ENCODE results near the gene SH3BGRL. TPM values are rescaled to one million over a fixed set of nuclear protein-coding genes. Genes with fewer than 3 reads are reported as not detected.

Gene SH3BGRL
- total RNA-seq (2013; cell fraction: nucleolus; rRNA removed), result 57.8 and 60.9 TPM in 2 replicates
- total RNA-seq (2014; rRNA removed) (75.6 and 90.8 TPM in 2 replicates), total RNA-seq (2014; rRNA removed; fragmentation: Illumina TruSeq; extraction: Trizol) (110 and 115 TPM in 2 replicates), total RNA-seq (2021) (91.7 and 93.1 TPM in 2 replicates), polyA plus RNA-seq (2011; rRNA removed) (178 and 274 TPM in 2 replicates), polyA plus RNA-seq (2014; fragmentation: Illumina TruSeq; extraction: Trizol) (147 and 199 TPM in 2 replicates), polyA plus RNA-seq (2014; fragmentation: Nextera tagmentation; extraction: Ambion mirVana) (100 to 1,000 TPM; 127 to 145 TPM), polyA plus RNA-seq (2014; rRNA removed) (73.1 and 95.9 TPM in 2 replicates), polyA plus RNA-seq (2016; fragmentation: Nextera tagmentation; extraction: Ambion mirVana) (100 to 1,000 TPM; 118 to 126 TPM), polyA minus RNA-seq (2011; rRNA and poly(A)+ RNA removed) (55.3 and 81.3 TPM in 2 replicates), Bru-seq, nascent RNA (percentile 81 among the genes with signal in this experiment), BruChase-seq, experiment 1, labeled RNA remaining after a 6-hour chase (percentile 76 among the genes with signal in this experiment), BruChase-seq, experiment 2, labeled RNA remaining after a 2-hour chase (percentile 75 among the genes with signal in this experiment)
- 80.4 TPM for polyA plus RNA-seq (2011; ENCODE audit: low read depth)
- 74.4 and 88.1 TPM in 2 replicates for polyA plus RNA-seq (2011; cell fraction: cytosol; rRNA removed)
- 36.7 and 37.8 TPM in 2 replicates for polyA plus RNA-seq (2011; cell fraction: nucleus; rRNA removed)
- 102 and 131 TPM in 2 replicates for polyA plus RNA-seq (2012)
- polyA minus RNA-seq (2011; cell fraction: cytosol; rRNA and poly(A)+ RNA removed), result 28.2 and 28.5 TPM in 2 replicates
- polyA minus RNA-seq (2011; cell fraction: nucleus; rRNA and poly(A)+ RNA removed), result 19.8 and 28.9 TPM in 2 replicates
- long read RNA-seq, experiment 1, transcript SH3BGRL-201 (4 exons, 1,923 nt), result major isoform, 86 of 95 reads
- long read RNA-seq, experiment 1, partial matches to known transcripts, result 2 of 95 reads
- long read RNA-seq, experiment 1, other reads (novel, unspliced or antisense), result 4 of 95 reads
- long read RNA-seq, experiment 2, transcript SH3BGRL-204 (5 exons, 928 nt), result minor isoform, 13 of 720 reads
- long read RNA-seq, experiment 2, transcript SH3BGRL-201 (4 exons, 1,923 nt), result major isoform, 664 of 720 reads
- long read RNA-seq, experiment 2, partial matches to known transcripts, result 19 of 720 reads
- long read RNA-seq, experiment 2, other reads (novel, unspliced or antisense), result 24 of 720 reads

DNA sequence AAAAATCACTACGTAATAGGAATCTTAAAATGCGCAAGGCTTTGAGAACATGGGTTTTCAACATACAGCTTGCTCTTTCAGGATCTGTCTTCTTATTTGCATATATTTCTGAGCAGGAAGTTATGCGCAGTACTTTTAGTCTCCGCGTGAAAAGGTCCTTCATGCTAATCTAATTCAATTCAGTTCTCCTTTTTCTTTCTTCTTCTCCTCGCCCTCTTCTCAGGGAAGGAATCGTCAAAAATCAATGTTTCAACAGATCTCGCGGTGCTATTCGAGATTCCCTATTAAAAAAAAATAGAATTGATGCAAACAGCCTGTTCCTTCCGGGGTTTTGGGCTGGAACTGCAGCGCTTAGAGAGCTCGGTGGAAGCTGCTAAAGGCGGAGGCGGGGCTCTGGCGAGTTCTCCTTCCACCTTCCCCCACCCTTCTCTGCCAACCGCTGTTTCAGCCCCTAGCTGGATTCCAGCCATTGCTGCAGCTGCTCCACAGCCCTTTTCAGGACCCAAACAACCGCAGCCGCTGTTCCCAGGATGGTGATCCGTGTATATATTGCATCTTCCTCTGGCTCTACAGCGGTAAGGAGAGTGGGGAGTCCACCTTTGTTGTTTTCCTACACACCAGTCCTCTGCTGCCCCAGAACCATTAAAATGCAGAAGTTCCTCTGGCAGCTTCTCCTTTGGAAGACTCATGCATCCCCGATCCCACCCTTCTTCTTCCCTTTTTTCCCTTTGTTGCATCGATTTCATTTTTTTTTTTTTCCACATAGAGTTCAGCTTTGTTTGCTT is at the start of gene SH3BGRL, which contains the start of gene HMGN5:
Gene SH3BGRL (plus strand): TSS at position 432 of the 785 bp plus-strand sequence. CDS start 99 bp downstream, at position 531.
Gene HMGN5 (minus strand): TSS at position 243 of the 785 bp plus-strand sequence. CDS start 80,364 bp downstream, outside the sequence.
- CTCF ChIA-PET, result interaction anchor here (0.8 to 2.5 kb wide), 8 partner anchors 9 to 397 kb away, joined by 3 to 13 read pairs (median 9); partner anchors contain the start of gene BRWD3
- H3K79me2 ChIP-seq (ENCODE audit: control insufficient read depth, insufficient read depth, low read length), result peaks cover 48% of the 10 kb centered on the region
- DNase-seq (ENCODE audit: low read depth, low spot score) (peak; percentile 57), ATAC-seq (peak; percentile 95), FAIRE-seq (peak; percentile 18)
- peak within 1 kb of the TSS; percentile 80 for H2AFZ ChIP-seq (ENCODE audit: control insufficient read depth, low read depth, low read length)
- POLR2A ChIA-PET, result interaction anchor here (0.7 to 2.0 kb wide), 5 partner anchors 9 to 393 kb away, joined by 3 to 6 read pairs (median 4); no protein-coding TSS in a partner anchor
- H3K27me3 ChIP-seq (replicated peaks in 1 of 2; ENCODE audit: control insufficient read depth in 2 of 2, insufficient read depth in 2 of 2, low read length in 1 of 2), result no peaks in the 10 kb centered on the region
- RAD21 ChIA-PET (ENCODE audit: unreplicated experiment), result interaction anchor here (0.9 to 1.9 kb wide), 5 partner anchors 22 to 395 kb away, joined by 3 to 8 read pairs (median 5); no protein-coding TSS in a partner anchor
- no peaks in the 10 kb centered on the region for H3K4me1 ChIP-seq (ENCODE audit: control insufficient read depth, insufficient read depth, low read length)
- SMC1A ChIA-PET (ENCODE audit: uncharacterized antibody, unreplicated experiment), result interaction anchor here (0.6 to 2.3 kb wide), 11 partner anchors 13 to 624 kb away, joined by 3 to 7 read pairs (median 4); partner anchors contain the start of gene BRWD3
- H4K20me1 ChIP-seq (ENCODE audit: control insufficient read depth, insufficient read depth), result no peaks in the 10 kb centered on the region
- H3K36me3 ChIP-seq (ENCODE audit: control insufficient read depth in 2 of 2, insufficient read depth in 2 of 2, low read length in 1 of 2), result no peaks in the 10 kb centered on the region
- peak within 1 kb of the TSS; percentile 63 for H3K4me3 ChIP-seq
- in situ Hi-C loops (cut with MboI) (loop anchor here (5.0 kb wide), 1 partner anchor 390 kb away; no protein-coding TSS in a partner anchor), intact Hi-C loops (cut with micrococcal nuclease; ENCODE audit: unreplicated experiment) (loop anchor here (2.0 kb wide), 2 partner anchors 81 to 393 kb away; partner anchors contain the start of gene BRWD3)
- no TSS peak for BruUV-seq (replicated peaks)
- peak within 1 kb of the TSS; percentile 91 for H3K27ac ChIP-seq (ENCODE audit: control insufficient read depth, insufficient read depth)
- H3K9me3 ChIP-seq (replicated peaks; ENCODE audit: control insufficient read depth, insufficient read depth, low read length), result no peaks in the 10 kb centered on the region
- WGBS (ENCODE audit: insufficient coverage, insufficient replicate concordance, low lambda C conversion rate, missing lambda C conversion rate), result 24% methylated on average over 22 of the region's 23 CpGs
- H3K9ac ChIP-seq (ENCODE audit: control insufficient read depth, insufficient read depth, low read length), result peak within 1 kb of the TSS; percentile 94
- peak within 1 kb of the TSS; percentile 64 for H3K4me2 ChIP-seq (ENCODE audit: control insufficient read depth, insufficient read depth)
- TF ChIP-seq POLR2A (IDR thresholded peaks at IDR 0.05; ENCODE audit: low read depth, low read length) (peak; percentile 75), CHD4 (IDR thresholded peaks at IDR 0.05) (no peak), TCF12 (IDR thresholded peaks at IDR 0.05; ENCODE audit: low read depth, low read length) (peak; percentile 47; the same call in 1 of the 2 replicates), NBN (IDR thresholded peaks at IDR 0.05) (no peak), IKZF2 (IDR thresholded peaks at IDR 0.05) (peak; percentile 33 to 44; a peak in 1 of 4 replicates), BCL3 (IDR thresholded peaks at IDR 0.05; ENCODE audit: borderline replicate concordance, insufficient read depth, low read depth, low read length, poor library complexity, severe bottlenecking) (no peak), SRF (IDR thresholded peaks at IDR 0.05; ENCODE audit: low read depth in 2 of 2, low read length in 2 of 2) (no peak), CHD2 (IDR thresholded peaks at IDR 0.05; ENCODE audit: borderline replicate concordance, low read depth, low read length) (peak; percentile 65; the same call in 1 of the 2 replicates)
- TF ChIP-seq, protein P1, sequence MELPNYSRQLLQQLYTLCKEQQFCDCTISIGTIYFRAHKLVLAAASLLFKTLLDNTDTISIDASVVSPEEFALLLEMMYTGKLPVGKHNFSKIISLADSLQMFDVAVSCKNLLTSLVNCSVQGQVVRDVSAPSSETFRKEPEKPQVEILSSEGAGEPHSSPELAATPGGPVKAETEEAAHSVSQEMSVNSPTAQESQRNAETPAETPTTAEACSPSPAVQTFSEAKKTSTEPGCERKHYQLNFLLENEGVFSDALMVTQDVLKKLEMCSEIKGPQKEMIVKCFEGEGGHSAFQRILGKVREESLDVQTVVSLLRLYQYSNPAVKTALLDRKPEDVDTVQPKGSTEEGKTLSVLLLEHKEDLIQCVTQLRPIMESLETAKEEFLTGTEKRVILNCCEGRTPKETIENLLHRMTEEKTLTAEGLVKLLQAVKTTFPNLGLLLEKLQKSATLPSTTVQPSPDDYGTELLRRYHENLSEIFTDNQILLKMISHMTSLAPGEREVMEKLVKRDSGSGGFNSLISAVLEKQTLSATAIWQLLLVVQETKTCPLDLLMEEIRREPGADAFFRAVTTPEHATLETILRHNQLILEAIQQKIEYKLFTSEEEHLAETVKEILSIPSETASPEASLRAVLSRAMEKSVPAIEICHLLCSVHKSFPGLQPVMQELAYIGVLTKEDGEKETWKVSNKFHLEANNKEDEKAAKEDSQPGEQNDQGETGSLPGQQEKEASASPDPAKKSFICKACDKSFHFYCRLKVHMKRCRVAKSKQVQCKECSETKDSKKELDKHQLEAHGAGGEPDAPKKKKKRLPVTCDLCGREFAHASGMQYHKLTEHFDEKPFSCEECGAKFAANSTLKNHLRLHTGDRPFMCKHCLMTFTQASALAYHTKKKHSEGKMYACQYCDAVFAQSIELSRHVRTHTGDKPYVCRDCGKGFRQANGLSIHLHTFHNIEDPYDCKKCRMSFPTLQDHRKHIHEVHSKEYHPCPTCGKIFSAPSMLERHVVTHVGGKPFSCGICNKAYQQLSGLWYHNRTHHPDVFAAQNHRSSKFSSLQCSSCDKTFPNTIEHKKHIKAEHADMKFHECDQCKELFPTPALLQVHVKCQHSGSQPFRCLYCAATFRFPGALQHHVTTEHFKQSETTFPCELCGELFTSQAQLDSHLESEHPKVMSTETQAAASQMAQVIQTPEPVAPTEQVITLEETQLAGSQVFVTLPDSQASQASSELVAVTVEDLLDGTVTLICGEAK (IDR thresholded peaks at IDR 0.05; ENCODE audit: borderline replicate concordance), result peak; percentile 50; the same call in 1 of the 2 replicates
